K562 treated with DMSO at 1 percent for 24 hours (cell line): ENCODE measurements around the gene POLA1. TPM values are rescaled to one million over a fixed set of nuclear protein-coding genes. Genes with fewer than 3 reads are reported as not detected.

Experiments used
- total RNA-seq: library from RNA; unstranded; fragments of 300-600 nt; gene quantifications from 2 replicates; pipeline ENCODE4 v1.2.3, GENCODE V29; 2022; ENCODE audit warnings: low read depth; ENCODE audit not compliant: insufficient read depth

The POLA1 gene, protein sequence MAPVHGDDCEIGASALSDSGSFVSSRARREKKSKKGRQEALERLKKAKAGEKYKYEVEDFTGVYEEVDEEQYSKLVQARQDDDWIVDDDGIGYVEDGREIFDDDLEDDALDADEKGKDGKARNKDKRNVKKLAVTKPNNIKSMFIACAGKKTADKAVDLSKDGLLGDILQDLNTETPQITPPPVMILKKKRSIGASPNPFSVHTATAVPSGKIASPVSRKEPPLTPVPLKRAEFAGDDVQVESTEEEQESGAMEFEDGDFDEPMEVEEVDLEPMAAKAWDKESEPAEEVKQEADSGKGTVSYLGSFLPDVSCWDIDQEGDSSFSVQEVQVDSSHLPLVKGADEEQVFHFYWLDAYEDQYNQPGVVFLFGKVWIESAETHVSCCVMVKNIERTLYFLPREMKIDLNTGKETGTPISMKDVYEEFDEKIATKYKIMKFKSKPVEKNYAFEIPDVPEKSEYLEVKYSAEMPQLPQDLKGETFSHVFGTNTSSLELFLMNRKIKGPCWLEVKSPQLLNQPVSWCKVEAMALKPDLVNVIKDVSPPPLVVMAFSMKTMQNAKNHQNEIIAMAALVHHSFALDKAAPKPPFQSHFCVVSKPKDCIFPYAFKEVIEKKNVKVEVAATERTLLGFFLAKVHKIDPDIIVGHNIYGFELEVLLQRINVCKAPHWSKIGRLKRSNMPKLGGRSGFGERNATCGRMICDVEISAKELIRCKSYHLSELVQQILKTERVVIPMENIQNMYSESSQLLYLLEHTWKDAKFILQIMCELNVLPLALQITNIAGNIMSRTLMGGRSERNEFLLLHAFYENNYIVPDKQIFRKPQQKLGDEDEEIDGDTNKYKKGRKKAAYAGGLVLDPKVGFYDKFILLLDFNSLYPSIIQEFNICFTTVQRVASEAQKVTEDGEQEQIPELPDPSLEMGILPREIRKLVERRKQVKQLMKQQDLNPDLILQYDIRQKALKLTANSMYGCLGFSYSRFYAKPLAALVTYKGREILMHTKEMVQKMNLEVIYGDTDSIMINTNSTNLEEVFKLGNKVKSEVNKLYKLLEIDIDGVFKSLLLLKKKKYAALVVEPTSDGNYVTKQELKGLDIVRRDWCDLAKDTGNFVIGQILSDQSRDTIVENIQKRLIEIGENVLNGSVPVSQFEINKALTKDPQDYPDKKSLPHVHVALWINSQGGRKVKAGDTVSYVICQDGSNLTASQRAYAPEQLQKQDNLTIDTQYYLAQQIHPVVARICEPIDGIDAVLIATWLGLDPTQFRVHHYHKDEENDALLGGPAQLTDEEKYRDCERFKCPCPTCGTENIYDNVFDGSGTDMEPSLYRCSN (N-terminal part only)
- total RNA-seq: 13.3 and 14.3 TPM in 2 replicates

DNA sequence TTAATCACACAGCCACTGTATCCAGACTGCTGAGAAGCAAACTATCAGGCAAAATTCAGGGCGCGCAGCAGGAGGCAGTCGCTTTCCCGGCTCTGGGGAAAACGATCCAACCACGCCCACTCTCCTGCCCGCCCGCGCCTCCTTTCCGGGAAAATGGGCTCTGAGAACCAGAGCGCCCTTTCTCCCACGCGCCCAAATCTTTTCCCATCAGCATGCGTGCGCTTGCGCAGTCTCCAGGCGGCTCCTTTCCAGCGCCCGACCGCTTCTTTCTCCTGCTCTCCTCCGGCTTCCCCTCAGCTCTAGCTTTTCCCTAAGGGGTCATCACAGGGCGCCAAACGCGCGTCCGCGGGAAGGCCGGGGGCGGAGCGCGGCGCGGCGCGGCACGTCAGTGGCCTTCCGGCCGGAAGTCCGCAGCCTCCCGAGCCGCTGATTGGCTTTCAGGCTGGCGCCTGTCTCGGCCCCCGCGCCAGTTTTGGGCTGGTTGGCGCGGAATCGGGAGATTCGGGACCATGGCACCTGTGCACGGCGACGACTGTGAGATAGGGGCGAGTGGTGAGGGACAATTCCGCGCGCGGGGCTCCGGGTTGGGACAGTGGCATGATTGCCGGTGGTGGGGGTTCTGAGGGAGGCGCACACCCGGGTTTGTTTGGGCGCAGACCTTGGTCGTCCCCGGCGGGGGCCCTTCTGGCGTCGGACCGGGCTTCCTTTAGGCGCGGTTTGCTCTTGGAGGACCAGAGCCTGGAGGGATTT is at the start of gene POLA1:
TSS of gene POLA1 (plus strand) at position 466 of the 750 bp plus-strand sequence. CDS start at position 510, 44 bp downstream.

DNA sequence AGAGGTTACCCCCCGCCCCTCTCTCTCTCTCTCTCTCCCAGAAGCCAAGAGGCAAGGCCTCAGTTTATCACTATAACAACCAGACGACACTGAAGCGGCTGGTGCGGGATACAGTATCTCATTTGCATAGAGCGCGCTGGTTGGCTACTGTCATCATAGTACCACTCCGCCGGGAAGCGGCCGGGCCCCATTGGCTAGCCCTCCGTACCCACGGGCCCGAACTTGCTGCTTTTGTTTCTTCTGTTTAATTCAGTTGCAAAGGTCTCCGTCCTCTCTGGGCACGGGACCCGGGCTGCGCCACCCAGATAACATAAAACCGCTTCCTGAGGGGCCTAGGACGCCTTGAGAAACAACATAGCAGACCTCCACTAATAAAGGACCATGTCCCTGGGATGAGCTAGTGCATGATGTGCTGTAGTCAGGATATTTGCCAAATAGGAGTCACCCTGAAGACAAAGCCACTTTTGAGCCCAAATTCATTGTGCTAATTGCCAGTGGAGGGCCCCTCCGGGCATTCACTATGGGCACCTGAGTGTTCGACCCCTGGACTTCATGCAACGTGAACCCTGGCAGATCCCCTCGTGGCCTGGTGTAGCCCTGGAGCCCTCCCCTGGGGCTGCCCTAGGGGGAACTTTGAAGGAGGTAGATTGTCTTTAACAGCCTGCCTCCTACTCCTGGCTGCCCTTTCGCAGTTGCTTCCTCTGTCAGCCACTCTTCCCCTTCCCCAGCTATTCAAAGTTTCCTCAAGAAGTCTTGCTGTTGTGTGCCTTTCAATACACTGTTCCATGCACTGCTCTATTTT is 46.3 kb upstream of the POLA1 start, which contains the start of gene PCYT1B:
TSS of gene PCYT1B (minus strand) at position 91 of the 802 bp plus-strand sequence. CDS start 242 bp downstream, outside the sequence.

DNA sequence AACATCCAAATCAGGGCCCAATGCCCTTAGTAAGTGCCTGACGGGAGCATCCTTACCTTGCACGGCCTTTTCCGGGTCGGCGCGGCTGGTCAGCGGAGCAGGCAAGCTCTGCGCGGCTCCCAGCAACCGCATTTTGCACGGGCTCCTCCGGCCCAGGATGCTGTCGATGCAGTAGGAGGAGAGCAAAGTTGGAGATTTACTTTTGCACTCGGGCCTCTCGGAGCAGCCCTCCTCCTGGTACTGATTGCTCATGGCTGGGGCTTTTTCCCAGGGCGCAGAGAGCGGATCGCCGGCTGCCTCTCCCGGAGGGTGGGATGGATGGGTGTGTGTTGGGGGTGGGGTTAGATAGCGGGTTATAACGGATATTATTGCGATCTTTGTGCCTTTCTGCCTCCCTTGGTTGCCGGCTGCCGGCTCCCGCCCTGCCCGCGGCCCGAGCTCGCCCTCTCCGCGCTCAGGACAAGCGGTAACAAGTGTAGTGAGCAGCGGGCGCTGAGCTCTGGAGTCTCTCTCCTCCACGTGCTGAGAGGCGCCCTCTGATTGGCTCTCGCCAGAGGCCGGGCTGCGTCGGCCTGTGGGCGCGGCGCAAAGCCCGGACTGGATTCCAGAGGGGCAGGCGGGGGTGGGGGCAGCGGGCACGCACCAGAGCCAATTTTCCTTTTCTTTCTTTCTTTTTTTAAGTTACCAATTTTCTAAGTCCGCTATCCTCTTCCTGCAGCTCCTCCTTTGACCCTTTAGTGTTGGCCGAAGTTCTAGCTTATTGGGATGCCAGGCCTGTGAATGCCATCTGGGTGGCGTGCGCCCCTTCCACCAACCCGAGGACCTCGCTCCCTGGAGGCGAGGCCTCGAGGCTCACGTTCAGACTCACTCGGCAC is 322.0 kb downstream of the POLA1 start, which contains the start of gene ARX:
TSS of gene ARX (minus strand) at position 480 of the 875 bp plus-strand sequence. CDS start at position 252, 228 bp downstream.

Other genes with a start within 250 kb of the POLA1 start
- 1.1 and 2.0 TPM in 2 replicates for gene PDK3, start 228.6 kb upstream of the POLA1 start, total RNA-seq
- gene PCYT1B, start 46.6 kb upstream of the POLA1 start, total RNA-seq: 0.10 and 0.13 TPM in 2 replicates